HL-60 (cell line): ENCODE measurements around the gene ACER1.

Experiments used
- DNase-seq, 2 experiments: peaks; one replicate each; pipeline ENCODE4 v3.0.0-alpha.2; 2010 to 2020; ENCODE audit warnings: low read depth in 1 of 2, low spot score in 1 of 2
- H3K27ac ChIP-seq: fragments of 250-450 bp; sonication (Bioruptor Pico); replicated peaks from 2 replicates; pipeline ENCODE4 v1.5.1; 2020; ENCODE audit warnings: mild to moderate bottlenecking, moderate library complexity
- H3K27me3 ChIP-seq: fragments of 250-450 bp; sonication (Bioruptor Pico); 2 replicates; pipeline ENCODE4 v1.5.1; 2021; ENCODE audit warnings: mild to moderate bottlenecking, moderate library complexity; ENCODE audit not compliant: insufficient read depth, poor library complexity, severe bottlenecking
- H3K4me3 ChIP-seq: replicated peaks from 2 replicates; pipeline ENCODE4 v1.5.1; 2011; ENCODE audit warnings: mild to moderate bottlenecking, control low read depth, low read length; ENCODE audit not compliant: insufficient read depth
- GABPA ChIP-seq: IDR thresholded peaks from 2 replicates; pipeline ENCODE4 v1.6.1; 2012; ENCODE audit warnings: low read depth
- POLR2AphosphoS5 ChIP-seq: IDR thresholded peaks from 2 replicates; pipeline ENCODE4 v1.6.1; 2012; ENCODE audit warnings: low read depth
- SPI1 ChIP-seq: IDR thresholded peaks from 2 replicates; pipeline ENCODE4 v1.6.1; 2012; ENCODE audit warnings: low read depth, mild to moderate bottlenecking, borderline replicate concordance
- long read RNA-seq: library from polyadenylated mRNA; unstranded; transcript quantifications from one replicate; pipeline ENCODE4 v2.0.0, GENCODE V29; 2020
- TF ChIP-seq, protein P1 (sequence below): IDR thresholded peaks from 2 replicates; pipeline ENCODE4 v1.6.1; 2012; ENCODE audit warnings: low read depth; ENCODE audit not compliant: insufficient replicate concordance
- TF ChIP-seq, protein P2 (sequence below): IDR thresholded peaks from one replicate; pipeline ENCODE4 v1.5.1; 2011; ENCODE audit warnings: low read length, control low read depth, inconsistent platforms; ENCODE audit not compliant: insufficient read depth

Gene ACER1, protein sequence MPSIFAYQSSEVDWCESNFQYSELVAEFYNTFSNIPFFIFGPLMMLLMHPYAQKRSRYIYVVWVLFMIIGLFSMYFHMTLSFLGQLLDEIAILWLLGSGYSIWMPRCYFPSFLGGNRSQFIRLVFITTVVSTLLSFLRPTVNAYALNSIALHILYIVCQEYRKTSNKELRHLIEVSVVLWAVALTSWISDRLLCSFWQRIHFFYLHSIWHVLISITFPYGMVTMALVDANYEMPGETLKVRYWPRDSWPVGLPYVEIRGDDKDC
- long read RNA-seq = 0 reads

DNA sequence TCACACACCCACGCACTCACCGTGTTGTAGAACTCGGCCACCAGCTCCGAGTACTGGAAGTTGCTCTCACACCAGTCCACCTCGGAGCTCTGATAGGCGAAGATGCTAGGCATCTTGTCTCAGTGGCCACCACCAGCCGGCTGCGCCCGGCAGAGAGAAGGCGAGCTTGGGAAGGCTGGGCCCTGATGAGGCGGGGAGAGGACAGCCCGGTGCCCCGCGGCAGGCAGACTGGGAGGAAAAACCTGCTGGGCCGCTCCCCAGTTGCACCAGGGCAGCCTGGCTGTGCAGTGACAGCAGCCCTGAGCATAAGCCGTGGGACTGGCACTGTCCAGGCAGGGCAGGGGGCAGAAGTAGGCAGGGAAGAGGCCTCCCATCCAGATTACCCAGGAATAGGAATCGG lies at the start of gene ACER1:
ACER1 (minus strand) TSS at position 174 of the 400 bp plus-strand sequence; CDS start at position 113, 61 bp downstream.
- Histone ChIP-seq H3K4me3 (no peak within 1 kb of the TSS), H3K27ac (no peak within 1 kb of the TSS), H3K27me3 (no peaks in the 10 kb centered on the region)
- no peak for DNase-seq
- TF ChIP-seq, protein P1, sequence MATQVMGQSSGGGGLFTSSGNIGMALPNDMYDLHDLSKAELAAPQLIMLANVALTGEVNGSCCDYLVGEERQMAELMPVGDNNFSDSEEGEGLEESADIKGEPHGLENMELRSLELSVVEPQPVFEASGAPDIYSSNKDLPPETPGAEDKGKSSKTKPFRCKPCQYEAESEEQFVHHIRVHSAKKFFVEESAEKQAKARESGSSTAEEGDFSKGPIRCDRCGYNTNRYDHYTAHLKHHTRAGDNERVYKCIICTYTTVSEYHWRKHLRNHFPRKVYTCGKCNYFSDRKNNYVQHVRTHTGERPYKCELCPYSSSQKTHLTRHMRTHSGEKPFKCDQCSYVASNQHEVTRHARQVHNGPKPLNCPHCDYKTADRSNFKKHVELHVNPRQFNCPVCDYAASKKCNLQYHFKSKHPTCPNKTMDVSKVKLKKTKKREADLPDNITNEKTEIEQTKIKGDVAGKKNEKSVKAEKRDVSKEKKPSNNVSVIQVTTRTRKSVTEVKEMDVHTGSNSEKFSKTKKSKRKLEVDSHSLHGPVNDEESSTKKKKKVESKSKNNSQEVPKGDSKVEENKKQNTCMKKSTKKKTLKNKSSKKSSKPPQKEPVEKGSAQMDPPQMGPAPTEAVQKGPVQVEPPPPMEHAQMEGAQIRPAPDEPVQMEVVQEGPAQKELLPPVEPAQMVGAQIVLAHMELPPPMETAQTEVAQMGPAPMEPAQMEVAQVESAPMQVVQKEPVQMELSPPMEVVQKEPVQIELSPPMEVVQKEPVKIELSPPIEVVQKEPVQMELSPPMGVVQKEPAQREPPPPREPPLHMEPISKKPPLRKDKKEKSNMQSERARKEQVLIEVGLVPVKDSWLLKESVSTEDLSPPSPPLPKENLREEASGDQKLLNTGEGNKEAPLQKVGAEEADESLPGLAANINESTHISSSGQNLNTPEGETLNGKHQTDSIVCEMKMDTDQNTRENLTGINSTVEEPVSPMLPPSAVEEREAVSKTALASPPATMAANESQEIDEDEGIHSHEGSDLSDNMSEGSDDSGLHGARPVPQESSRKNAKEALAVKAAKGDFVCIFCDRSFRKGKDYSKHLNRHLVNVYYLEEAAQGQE = no peak
- TF ChIP-seq POLR2AphosphoS5 (no peak), SPI1 (no peak), GABPA (no peak)
- TF ChIP-seq, protein P2, sequence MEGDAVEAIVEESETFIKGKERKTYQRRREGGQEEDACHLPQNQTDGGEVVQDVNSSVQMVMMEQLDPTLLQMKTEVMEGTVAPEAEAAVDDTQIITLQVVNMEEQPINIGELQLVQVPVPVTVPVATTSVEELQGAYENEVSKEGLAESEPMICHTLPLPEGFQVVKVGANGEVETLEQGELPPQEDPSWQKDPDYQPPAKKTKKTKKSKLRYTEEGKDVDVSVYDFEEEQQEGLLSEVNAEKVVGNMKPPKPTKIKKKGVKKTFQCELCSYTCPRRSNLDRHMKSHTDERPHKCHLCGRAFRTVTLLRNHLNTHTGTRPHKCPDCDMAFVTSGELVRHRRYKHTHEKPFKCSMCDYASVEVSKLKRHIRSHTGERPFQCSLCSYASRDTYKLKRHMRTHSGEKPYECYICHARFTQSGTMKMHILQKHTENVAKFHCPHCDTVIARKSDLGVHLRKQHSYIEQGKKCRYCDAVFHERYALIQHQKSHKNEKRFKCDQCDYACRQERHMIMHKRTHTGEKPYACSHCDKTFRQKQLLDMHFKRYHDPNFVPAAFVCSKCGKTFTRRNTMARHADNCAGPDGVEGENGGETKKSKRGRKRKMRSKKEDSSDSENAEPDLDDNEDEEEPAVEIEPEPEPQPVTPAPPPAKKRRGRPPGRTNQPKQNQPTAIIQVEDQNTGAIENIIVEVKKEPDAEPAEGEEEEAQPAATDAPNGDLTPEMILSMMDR = no peak

DNA sequence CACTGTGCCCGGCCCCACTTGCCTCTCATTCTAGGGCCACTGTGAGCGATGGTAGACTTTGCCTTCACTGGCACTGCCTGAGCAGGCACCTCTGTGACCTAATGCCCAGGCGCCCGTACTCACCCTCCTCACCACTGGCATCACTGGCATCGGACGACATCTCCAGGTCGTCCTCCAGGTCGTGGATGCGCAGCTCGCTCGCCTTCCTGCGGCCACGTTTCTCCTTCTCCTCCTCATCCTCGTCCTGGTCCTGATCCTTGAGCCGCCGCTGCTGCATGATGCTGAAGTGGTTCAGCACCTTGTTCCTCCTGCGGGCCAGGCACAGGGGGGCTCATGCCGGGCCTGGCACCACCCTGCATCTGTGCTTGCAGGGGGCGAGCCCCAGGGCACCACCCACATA lies 49.8 kb upstream of the ACER1 start:
- H3K27me3 ChIP-seq = no peaks in the 10 kb centered on the region
- TF ChIP-seq, protein P2 = no peak
- TF ChIP-seq SPI1 = no peak
- TF ChIP-seq GABPA = no peak
- TF ChIP-seq, protein P1 = no peak
- no peak for TF ChIP-seq POLR2AphosphoS5
- H3K27ac ChIP-seq = no peak overlapping the region
- H3K4me3 ChIP-seq = no peak overlapping the region
- DNase-seq = no peak

DNA sequence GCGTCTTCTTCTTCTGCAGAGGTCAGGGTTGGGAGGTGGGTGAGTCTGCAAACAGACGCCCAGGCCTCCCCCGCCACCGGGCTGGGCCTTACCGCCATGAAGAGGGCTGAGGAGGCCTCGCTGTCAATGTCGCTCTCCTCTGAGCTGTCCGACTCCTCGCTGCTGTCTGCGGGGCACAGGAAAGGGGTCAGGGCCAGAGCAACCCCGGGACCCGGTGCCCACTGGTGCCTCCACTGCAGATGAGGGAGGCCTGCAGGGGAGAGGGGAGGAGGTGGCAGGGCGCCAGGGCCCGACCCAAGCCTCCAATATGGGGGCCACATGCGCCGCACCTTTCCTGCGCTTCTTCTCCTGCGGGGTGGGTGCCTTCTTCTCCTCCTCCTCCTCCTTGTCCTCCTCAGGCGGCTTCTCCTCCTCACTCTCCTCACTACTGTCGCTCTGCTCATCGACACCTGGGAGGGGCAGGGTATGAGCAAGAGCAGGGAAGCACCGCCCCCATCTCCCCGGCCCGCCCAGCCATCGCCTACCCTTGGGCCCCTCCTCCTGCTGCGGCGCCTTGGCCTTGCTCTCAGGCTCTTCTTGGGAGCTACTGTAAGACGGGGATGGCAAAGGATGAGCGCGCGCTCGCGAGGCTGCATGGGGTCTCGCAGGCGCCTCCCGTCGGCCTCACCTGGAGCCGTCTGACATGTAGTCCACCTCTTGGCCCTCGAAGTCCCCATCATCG lies 47.8 kb upstream of the ACER1 start:
- Histone ChIP-seq H3K4me3 (no peak overlapping the region), H3K27me3 (no peaks in the 10 kb centered on the region), H3K27ac (no peak overlapping the region)
- no peak for DNase-seq
- TF ChIP-seq, protein P2 = no peak
- no peak for TF ChIP-seq SPI1
- no peak for TF ChIP-seq GABPA
- TF ChIP-seq, protein P1 = no peak
- no peak for TF ChIP-seq POLR2AphosphoS5
